ENCODE measurements around the gene PLA2G2F. TPM values are rescaled to one million over a fixed set of nuclear protein-coding genes. Genes with fewer than 3 reads are reported as not detected.

Gene PLA2G2F
- total RNA-seq, 1 experiment from 2014 or later, result not detected

- H3K4me3 ChIP-seq (ENCODE audit: insufficient read depth, low read depth, low read length), result no peak overlapping the region
- peaks cover 24% of the 10 kb centered on the region for H3K27me3 ChIP-seq (ENCODE audit: control insufficient read depth, insufficient read depth, low read length)
- DNase-seq, result no peak
- no peaks in the 10 kb centered on the region for H3K36me3 ChIP-seq (replicated peaks; ENCODE audit: control insufficient read depth, insufficient read depth, low read length)
These were observed 44.6 kb downstream of the PLA2G2F start for GRCh38 chr1:20183616-20184271.

GRCh38 chr1:20184481-20184900 lies 45.4 kb downstream of the PLA2G2F start:
- Histone ChIP-seq H3K4me3 (ENCODE audit: insufficient read depth, low read depth, low read length) (no peak overlapping the region), H3K36me3 (replicated peaks; ENCODE audit: control insufficient read depth, insufficient read depth, low read length) (no peaks in the 10 kb centered on the region), H3K27me3 (ENCODE audit: control insufficient read depth, insufficient read depth, low read length) (peaks cover 28% of the 10 kb centered on the region)
- DNase-seq, result no peak

DNA sequence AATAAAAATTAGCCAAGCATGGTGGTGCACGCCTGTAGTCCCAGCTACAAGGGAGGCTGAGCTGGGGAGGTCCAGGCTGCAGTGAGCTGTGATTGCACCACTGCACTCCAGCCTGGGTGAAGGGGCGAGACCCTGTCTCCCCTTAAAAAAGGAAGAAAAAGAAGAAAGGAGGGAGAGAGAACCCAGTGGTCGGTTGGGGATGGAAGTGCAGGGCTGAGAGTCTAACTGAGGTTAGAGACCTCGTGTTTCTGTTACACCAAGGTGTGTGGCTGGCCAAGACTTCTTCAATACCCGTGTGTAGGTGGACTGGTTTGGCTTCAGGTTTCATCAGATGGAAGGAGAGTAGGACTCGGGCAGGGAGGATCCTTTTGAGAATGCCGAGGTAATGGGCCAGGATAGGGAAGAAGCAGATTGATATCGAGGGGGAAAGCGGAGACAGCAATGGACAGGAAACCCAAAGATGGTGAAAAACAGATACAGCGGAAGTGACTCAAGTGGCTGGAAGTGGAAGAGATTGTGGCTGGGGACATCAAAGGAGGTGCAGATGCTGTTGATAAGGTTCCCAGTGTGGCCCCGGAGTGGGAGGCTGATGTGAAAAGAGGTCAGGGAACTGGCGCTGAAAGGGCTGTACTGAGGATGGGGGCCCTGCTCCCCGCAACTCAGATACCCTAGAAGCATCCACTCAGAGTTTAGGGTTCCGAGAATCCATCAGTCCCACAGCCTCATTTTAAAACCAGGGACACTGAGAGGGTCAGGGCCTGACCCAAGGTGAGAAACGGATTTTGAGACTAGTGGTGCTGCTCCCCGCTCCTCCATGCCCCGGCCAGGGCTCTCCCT lies 46.1 kb downstream of the PLA2G2F start:
- Histone ChIP-seq H3K4me3 (ENCODE audit: insufficient read depth, low read depth, low read length) (peak overlapping the region; percentile 61), H3K27me3 (ENCODE audit: control insufficient read depth, insufficient read depth, low read length) (peaks cover 28% of the 10 kb centered on the region), H3K36me3 (replicated peaks; ENCODE audit: control insufficient read depth, insufficient read depth, low read length) (no peaks in the 10 kb centered on the region)
- no peak for DNase-seq

GRCh38 chr1:20185834-20186782 lies 47.0 kb downstream of the PLA2G2F start, which contains the start of the genes PLA2G2C and UBXN10:
TSS of gene PLA2G2C (minus strand) at chr1:20186518. CDS start at chr1:20177363, 9,155 bp downstream.
TSS of gene UBXN10 (plus strand) at chr1:20186096. CDS start at chr1:20190562, 4,466 bp downstream.
- peak; percentile 91 for DNase-seq
- peak within 1 kb of the TSS; percentile 61 for H3K4me3 ChIP-seq (ENCODE audit: insufficient read depth, low read depth, low read length)
- peaks cover 28% of the 10 kb centered on the region for H3K27me3 ChIP-seq (ENCODE audit: control insufficient read depth, insufficient read depth, low read length)
- H3K36me3 ChIP-seq (replicated peaks; ENCODE audit: control insufficient read depth, insufficient read depth, low read length), result no peaks in the 10 kb centered on the region

GRCh38 chr1:20187103-20187812 lies 48.1 kb downstream of the PLA2G2F start:
- no peak for DNase-seq
- Histone ChIP-seq H3K27me3 (ENCODE audit: control insufficient read depth, insufficient read depth, low read length) (peaks cover 28% of the 10 kb centered on the region), H3K4me3 (ENCODE audit: insufficient read depth, low read depth, low read length) (no peak overlapping the region)

DNA sequence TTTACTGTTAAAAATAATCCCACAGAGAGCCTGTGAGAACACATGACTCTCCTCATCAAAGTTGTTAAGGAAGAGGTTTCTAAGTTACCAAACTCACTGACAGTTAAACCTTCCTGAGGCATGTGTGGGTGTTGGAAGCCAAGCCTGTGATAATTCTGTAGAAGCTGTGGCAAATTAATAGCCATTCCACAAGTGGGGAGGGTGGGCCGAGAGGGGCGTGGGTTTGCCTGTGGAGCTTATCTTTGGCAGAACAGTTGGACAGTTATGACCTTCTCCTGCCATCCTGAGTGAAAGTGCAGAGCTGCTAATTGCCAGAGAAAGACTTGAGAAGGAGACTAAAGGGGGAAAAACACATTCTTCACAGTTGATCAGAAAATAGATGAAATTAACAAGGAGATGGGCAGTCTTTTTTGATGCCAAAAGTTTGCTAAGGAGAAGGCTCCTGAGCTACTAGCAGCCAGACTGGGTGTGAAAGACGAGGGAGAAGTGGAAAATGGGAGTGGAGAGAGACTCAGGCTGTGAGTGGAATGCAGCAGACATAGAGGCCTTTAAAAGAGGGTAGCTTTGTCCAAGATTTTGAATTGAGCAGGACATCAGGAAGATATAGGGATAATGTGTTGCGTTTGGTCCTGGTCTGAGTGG lies 48.8 kb downstream of the PLA2G2F start:
- Histone ChIP-seq H3K27me3 (ENCODE audit: control insufficient read depth, insufficient read depth, low read length) (peaks cover 28% of the 10 kb centered on the region), H3K4me3 (ENCODE audit: insufficient read depth, low read depth, low read length) (no peak overlapping the region), H3K36me3 (replicated peaks; ENCODE audit: control insufficient read depth, insufficient read depth, low read length) (no peaks in the 10 kb centered on the region)
- DNase-seq, result no peak

More at GRCh38 chr1:20187103-20187812, 48.1 kb downstream of the PLA2G2F start:
- no peaks in the 10 kb centered on the region for H3K36me3 ChIP-seq (replicated peaks; ENCODE audit: control insufficient read depth, insufficient read depth, low read length)

- no peaks in the 10 kb centered on the region for H3K36me3 ChIP-seq (replicated peaks; ENCODE audit: control insufficient read depth, insufficient read depth, low read length)
- no peak overlapping the region for H3K4me3 ChIP-seq (ENCODE audit: insufficient read depth, low read depth, low read length)
- no peak for DNase-seq
- H3K27me3 ChIP-seq (ENCODE audit: control insufficient read depth, insufficient read depth, low read length), result peaks cover 26% of the 10 kb centered on the region
These were observed 49.3 kb downstream of the PLA2G2F start for GRCh38 chr1:20188455-20188817.

- no peak overlapping the region for H3K4me3 ChIP-seq (ENCODE audit: insufficient read depth, low read depth, low read length)
- peaks cover 23% of the 10 kb centered on the region for H3K27me3 ChIP-seq (ENCODE audit: control insufficient read depth, insufficient read depth, low read length)
These were observed 50.5 kb downstream of the PLA2G2F start for GRCh38 chr1:20189664-20190063.

GRCh38 chr1:20190256-20191160 lies 51.4 kb downstream of the PLA2G2F start:
- no peak for DNase-seq
- Histone ChIP-seq H3K36me3 (replicated peaks; ENCODE audit: control insufficient read depth, insufficient read depth, low read length) (no peaks in the 10 kb centered on the region), H3K27me3 (ENCODE audit: control insufficient read depth, insufficient read depth, low read length) (peaks cover 16% of the 10 kb centered on the region), H3K4me3 (ENCODE audit: insufficient read depth, low read depth, low read length) (no peak overlapping the region)

More at GRCh38 chr1:20189664-20190063, 50.5 kb downstream of the PLA2G2F start:
- DNase-seq, result no peak
- H3K36me3 ChIP-seq (replicated peaks; ENCODE audit: control insufficient read depth, insufficient read depth, low read length), result no peaks in the 10 kb centered on the region

GRCh38 chr1:20191266-20191825 lies 52.2 kb downstream of the PLA2G2F start:
- no peak for DNase-seq
- H3K4me3 ChIP-seq (ENCODE audit: insufficient read depth, low read depth, low read length), result no peak overlapping the region
- H3K27me3 ChIP-seq (ENCODE audit: control insufficient read depth, insufficient read depth, low read length), result peaks cover 9% of the 10 kb centered on the region
- H3K36me3 ChIP-seq (replicated peaks; ENCODE audit: control insufficient read depth, insufficient read depth, low read length), result no peaks in the 10 kb centered on the region

DNA sequence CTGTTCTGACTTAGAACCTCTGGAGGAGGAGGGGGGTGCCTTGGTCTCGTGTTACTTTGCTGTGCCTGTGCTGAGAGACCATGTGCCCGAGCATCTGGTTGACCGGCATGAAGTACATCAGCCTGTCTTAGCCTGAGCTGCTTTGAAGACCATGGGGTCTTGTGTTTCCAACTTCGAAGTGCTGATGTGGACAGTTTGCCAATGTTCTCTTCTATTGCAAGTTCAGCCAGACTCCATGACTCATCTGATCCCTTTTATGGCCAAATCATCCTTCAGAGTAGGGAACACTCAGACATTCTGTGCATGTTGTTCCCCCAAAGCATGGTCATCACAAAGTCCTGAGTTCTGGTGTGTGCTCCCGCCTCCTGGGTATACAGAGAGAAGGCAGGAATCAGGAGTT lies 53.2 kb downstream of the PLA2G2F start:
- DNase-seq, result no peak
- H3K27me3 ChIP-seq (ENCODE audit: control insufficient read depth, insufficient read depth, low read length), result peaks cover 4% of the 10 kb centered on the region
- no peak overlapping the region for H3K4me3 ChIP-seq (ENCODE audit: insufficient read depth, low read depth, low read length)
- no peaks in the 10 kb centered on the region for H3K36me3 ChIP-seq (replicated peaks; ENCODE audit: control insufficient read depth, insufficient read depth, low read length)

GRCh38 chr1:20192871-20193411 lies 53.8 kb downstream of the PLA2G2F start:
- H3K4me3 ChIP-seq (ENCODE audit: insufficient read depth, low read depth, low read length), result no peak overlapping the region
- H3K27me3 ChIP-seq (ENCODE audit: control insufficient read depth, insufficient read depth, low read length), result peaks cover 4% of the 10 kb centered on the region
- no peak for DNase-seq
- no peaks in the 10 kb centered on the region for H3K36me3 ChIP-seq (replicated peaks; ENCODE audit: control insufficient read depth, insufficient read depth, low read length)
